Activated gamma-delta T cell (primary cell): ENCODE data around the gene WWOX.

Experiments used
- DNase-seq: peaks from one replicate; lab custom pipeline; 2025; lab: John Stamatoyannopoulos, UW

The WWOX gene

GRCh38 chr16:78852081-78852635 lies 752.7 kb downstream of the WWOX start:
- no peak for DNase-seq

- no peak for DNase-seq
Measured at GRCh38 chr16:78862022-78862421, 762.6 kb downstream of the WWOX start.

GRCh38 chr16:78866521-78866920 lies 767.1 kb downstream of the WWOX start:
- DNase-seq = no peak

- DNase-seq = no peak
Measured at GRCh38 chr16:78869492-78869891, 770.0 kb downstream of the WWOX start.

GRCh38 chr16:78871241-78871640 lies 771.8 kb downstream of the WWOX start:
- DNase-seq = no peak

GRCh38 chr16:78876671-78877070 lies 777.2 kb downstream of the WWOX start:
- no peak for DNase-seq

DNA sequence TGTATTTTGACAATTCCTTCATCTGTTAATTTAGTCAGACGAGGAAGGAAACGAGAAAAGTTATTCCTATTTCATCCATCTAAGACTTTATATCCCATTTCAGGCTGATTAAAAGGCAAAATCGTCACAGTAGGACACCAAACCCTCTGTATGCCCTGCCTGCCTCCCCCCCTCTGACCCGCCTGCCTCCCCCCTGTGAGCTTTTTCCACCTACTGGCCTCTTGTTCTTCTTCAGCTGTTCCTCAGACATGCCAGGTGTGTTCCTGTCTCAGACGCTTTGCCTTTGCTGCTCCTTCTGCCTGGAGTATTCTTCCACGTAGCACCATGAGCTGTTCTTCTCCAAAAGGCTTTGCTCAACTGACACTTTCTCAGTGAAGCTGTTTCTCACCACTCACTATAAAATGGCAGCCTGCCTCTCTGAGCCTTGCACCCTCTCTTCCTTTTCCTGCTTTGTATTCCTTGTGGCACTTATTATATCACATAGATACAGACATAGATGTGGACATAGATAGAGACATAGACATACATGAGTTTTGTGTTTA lies 777.7 kb downstream of the WWOX start:
- no peak for DNase-seq

- DNase-seq = no peak
Measured at GRCh38 chr16:78878570-78878969, 779.1 kb downstream of the WWOX start.

GRCh38 chr16:78879011-78879410 lies 779.6 kb downstream of the WWOX start:
- DNase-seq = no peak

GRCh38 chr16:78882150-78882549 lies 782.7 kb downstream of the WWOX start:
- DNase-seq = no peak

GRCh38 chr16:78882751-78883150 lies 783.3 kb downstream of the WWOX start:
- DNase-seq = no peak

DNA sequence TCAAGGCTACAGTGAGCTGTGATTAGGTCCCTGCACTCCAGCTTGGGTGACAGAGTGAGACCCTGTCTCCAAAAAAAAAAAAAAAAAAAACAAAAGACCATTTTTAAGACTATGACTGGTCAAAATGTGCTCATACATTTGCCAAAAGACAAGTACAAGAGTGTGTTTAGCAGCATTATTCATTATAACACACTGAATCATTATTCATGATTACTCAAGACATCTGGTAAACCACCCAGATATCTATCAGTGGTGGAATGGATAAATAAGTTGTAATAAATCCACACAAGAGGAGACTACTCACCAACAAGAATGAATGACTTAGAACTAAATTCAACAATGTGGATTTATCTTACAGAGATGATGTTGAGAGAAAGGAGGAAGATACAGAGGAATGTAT lies 784.8 kb downstream of the WWOX start:
- DNase-seq = no peak

DNA sequence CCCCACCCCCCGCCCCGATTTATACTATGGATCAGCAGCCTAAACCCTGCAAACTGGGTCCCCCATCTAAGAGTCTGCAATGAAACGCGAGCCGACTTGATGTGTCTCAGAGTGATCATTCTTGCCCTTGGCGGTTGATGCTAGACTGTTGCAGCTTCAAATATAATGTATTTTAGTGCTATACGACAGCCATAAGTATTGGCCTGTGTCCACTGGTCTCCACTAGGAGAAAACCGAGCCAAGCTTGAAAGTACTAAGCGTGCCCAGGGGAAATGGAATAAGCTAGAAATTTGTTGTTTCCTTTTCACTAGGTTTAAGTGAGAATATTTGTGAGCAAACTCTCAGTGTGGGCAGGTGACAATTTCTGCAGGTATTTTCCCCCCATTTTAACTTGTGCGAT lies 789.9 kb downstream of the WWOX start:
- no peak for DNase-seq

- DNase-seq = no peak
Measured at GRCh38 chr16:78890373-78890895, 791.0 kb downstream of the WWOX start.

DNA sequence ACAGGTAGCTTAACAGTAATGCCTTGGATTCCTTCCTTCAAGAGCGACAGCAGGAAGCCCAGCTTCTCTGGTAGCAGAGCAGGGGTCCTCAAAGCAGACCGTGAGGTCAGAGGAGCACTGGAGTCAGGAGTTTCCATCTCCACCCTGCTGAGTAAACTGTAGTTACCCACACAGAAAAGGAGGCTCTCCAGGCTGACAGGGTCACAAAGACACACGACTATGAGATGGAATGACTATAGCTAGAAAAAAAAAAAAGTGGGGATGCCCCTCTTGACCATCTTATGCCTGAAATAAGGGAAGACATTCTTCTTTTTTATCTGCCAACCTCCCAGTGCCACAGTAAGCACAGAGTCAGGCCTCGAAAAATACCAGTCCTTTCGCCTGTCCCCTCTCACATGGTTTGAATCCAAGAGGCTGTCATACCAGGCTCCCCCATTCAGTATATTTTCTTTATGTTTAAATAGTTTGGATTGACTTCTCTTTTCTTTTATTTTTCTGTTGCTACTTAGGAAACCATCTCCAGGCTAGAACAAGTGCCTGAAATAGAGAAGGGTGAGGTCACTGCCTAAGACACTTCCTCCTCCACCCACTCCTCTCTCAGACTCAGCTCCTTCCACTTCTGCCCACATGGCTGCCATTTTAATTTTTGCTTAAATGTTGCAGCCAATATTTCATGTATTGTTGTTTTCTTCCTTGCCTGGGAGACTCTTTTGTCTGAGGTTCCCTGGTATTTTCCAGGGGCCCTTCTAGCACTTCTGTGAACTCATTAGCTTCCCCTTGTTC lies 793.7 kb downstream of the WWOX start:
- no peak for DNase-seq

DNA sequence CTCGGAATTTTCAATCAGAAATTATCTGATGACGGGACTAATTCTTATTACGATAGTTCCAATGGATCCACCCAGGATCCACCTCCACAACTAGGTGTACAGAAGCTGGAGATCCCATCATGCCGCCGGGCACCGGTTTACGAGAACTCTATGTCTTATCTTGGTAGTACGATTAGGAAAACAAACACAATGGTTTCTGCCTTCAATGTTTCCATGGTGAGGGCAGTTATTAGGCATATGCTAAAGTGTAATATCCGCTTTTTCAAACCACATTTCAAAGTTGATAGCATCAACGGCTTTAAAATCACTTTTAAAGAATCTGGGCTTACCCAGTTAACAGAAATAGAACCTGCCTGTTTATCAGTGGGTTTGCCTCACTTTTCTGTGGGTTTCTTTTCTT lies 795.4 kb downstream of the WWOX start:
- no peak for DNase-seq

DNA sequence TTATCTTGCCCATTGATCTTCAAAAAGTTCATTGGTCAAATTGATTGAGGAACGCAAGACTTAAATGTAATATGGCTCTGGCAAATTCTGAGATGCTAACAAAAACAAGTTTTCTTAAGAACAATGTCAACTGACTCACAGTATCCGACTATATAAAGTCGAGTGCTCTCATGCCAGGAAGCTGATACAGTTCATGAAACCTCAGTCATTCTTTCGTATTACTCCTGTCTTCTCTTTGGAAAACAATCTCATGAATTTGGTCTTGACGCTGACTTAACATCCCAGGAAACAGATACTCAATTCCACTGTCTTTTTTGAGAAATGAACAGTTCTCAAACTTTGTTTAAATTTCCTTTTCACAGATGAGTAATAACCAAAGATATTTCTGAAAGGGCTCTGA lies 796.2 kb downstream of the WWOX start:
- DNase-seq = no peak

- DNase-seq = no peak
Measured at GRCh38 chr16:78896280-78896679, 796.8 kb downstream of the WWOX start.

DNA sequence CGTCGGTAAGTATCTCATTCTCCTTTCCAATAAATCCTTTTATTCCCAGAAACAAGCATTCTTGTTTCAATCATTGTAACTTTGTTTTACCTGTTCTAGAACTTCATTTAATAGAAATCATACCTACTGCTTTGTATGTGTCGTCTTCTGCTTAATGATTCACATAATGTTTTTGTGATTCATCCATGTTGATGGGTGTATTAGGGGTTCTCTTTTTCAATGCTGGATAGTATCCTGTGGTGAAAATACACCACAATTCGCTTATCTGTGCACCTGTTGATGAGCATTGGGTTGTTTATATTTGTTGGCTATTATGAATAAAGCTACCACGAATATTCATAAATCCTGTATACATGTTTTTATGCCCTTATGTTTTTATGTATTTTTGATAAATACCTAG lies 797.8 kb downstream of the WWOX start:
- no peak for DNase-seq

DNA sequence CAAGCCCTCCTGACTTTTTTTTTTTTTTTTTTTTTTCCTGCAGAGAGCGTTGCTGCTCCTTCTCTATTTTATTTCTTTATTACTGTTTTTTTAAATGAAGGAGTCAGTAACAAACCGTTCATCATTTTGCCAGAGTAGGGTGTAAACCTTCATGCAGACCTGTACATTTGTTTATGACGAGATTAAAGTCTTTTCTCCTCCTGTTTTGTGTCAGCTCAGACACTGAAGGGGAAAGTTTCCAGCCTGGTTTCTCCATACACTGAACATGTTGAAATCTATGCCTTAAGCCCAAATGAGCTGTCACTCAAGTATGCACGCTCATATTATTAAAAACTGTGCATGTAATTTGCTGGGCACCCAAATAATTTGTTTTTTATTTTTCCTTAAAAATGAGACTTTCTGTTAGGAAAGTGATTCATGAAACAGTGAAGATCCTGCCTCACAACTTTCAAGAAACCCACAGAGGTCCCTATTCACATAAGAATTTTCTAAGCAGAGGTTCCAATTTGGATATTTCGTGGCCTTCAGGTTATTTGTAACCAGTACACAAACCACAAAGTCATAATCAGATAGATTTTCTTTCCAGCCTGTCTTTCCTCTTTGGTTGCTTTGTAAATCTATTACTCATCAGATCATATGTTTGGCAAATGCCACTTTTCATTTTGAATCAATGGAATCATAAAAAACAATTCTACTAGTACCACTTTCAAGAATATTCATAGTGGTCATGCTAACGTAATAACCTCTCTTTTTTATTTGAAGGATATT lies 800.8 kb downstream of the WWOX start:
- DNase-seq = no peak

DNA sequence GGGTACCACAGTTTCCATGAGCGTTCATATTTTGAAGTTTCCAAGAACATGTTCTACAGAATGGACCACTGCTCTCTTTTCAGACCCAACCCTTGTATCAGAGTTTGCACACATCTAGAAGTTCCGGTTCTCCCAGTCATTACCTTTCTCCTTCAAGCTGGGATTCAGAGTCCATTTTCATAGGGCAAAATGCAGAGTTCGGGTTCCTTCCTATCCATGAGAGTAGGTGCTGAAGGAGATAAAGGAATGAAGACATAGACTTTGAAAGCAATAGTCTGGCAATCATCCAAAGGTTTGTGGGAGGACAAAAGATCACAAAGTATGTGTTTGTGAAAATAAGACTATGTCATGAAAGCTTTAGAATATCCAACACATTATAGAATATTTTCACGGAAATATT lies 801.5 kb downstream of the WWOX start:
- no peak for DNase-seq

DNA sequence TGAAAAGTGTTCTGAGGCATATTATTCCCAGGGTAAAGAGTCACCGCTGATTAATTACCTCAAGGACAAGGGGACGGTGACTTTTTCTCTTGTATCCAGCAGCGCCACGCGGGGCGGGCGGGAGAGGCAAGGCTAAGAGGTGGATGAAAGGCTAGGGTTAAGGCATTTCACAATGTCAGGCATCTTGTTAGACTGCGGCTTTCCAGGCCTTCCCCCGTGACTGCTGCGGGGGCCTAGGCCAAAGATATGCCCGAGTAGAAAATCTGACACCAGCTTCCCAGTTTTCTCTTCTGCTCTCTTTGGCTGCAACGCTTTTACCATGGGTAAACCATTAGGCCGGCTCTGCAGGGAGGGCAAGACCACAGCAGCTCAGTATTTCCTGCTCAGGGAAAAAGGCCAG lies 802.9 kb downstream of the WWOX start:
- no peak for DNase-seq

- no peak for DNase-seq
Measured at GRCh38 chr16:78903237-78903636, 803.8 kb downstream of the WWOX start.
